Tibial nerve (tissue), 3 donors: ENCODE measurements around the gene FAM78A.

Experiments
- CTCF ChIP-seq, 5 experiments: fragments of 200-600 bp in 3 of 5; fragments of 450-650 bp in 2 of 5; sonication (generic) in 3 of 5; IDR thresholded peaks; one replicate each; pipeline ENCODE4 v1.5.1; 2016 to 2019; ENCODE audit warnings: antibody characterized with exemption in 5 of 5, mild to moderate bottlenecking in 3 of 5, moderate library complexity in 2 of 5
- POLR2A ChIP-seq, 2 donors: fragments of 450-650 bp; IDR thresholded peaks; one replicate each; pipeline ENCODE4 v1.6.1; 2017; ENCODE audit warnings: antibody characterized with exemption in 2 of 2, mild to moderate bottlenecking in 2 of 2, moderate library complexity in 2 of 2

DNA sequence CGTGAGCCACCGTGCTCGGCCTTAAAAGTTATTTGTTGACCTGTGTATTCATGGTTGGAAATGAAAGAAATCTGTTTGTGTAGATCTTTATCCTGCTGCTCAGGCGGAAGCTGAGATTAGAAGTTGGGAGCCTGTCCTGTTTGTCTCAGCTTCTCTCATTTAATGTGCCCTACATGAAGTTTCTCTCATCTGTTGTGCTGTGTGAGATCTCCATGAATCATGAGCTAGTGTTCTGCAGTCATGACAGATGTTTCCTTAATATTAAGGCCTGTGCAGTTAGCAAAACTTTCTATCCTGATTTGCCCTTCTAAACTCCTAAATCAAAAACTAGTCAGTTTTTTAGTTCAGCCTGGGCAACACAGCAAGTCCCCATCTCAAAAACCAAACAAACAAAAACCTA, 59.5 kb downstream of the FAM78A start:
- TF ChIP-seq POLR2A (IDR thresholded peaks at IDR 0.05) (no peak), CTCF (IDR thresholded peaks at IDR 0.05) (no peak)
